HuH-7.5 (cell line): ENCODE measurements around the gene TMUB1.

ENCODE experiments used
- DNase-seq: peaks from one replicate; pipeline ENCODE4 v3.0.0; 2011; ENCODE audit warnings: low spot score

Gene TMUB1

GRCh38 chr7:151083071-151083823 is at the start of gene TMUB1:
TMUB1 (minus strand) TSS chr7:151083493; CDS start chr7:151082563, 930 bp downstream.
- peak; percentile 87 for DNase-seq

DNA sequence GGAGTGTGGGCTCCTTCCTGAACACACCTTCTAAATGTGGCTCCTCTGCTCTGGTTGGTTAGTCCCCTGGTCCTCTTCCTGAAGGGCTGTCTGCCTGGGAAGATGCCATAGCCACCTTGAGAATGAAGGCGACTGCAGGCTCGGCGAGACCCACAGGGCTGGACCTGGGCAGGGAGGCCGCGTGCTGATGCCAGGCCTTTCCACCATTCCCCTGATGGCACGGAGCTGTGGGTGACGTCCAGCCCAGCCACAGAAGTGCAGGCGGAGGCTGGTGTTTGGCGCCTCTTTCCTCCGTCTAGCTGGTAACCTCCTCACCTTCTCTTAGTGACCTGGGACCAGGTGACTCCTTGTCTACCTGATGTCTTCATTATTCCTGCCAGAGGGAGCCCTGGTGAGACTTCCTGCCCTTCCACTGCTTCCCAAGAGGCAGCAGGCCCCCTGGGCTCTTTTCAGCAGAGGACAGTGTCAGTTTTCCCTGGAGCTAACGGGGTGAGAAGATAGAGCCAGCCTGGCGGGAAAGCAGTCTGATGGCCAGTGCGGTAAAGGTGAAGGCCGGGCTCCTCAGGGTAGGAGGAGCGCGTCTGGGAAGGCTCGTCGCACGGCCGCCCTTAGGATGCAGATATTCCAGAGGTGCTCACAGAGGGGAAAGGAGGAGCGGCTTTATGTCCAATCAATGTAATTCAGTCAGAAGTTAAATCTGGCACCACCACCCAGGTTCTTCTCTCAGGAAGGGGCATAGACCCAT is 49.3 kb upstream of the TMUB1 start:
- no peak for DNase-seq

GRCh38 chr7:151131592-151132293 is 48.5 kb upstream of the TMUB1 start:
- no peak for DNase-seq

DNA sequence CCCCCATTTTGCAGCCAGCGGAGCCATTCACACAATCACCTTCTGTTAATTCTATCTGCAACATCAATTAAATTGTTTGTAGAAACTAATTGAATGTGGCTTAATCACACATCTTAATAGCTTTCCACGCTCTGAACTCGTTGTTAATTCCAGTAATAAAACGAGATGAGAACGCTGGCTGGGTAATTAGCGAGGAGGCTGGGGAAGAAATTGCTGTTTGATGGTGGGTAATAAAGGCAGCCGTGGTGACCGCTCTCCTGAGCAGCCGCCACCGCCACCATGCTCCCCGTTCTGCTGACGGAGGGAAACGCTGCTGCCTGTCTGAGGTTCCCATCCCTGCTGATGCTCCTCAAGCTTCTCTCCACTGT is 47.9 kb upstream of the TMUB1 start:
- no peak for DNase-seq

DNA sequence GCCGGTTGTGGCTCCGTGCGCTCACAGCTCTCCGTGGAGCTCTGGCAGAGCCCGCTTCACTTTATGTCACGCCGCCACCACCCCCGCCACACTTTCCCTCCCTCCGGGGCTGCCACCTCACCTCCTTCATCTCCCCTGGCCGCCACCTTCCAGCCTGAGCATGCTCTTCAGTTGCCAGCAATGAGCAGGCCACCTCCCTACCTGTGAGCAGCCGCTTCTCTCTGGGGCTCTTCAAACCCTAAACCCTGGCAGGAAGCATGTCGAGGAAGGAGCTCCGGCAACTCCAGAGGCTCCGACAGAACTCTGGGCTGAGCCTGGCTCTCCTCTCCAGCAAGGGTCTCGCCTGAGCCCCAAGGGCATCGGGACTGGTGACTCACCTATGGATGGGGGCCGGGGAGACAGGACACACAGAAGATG is 47.5 kb upstream of the TMUB1 start:
- DNase-seq, result no peak

- no peak for DNase-seq
Observed at GRCh38 chr7:151129960-151130591, 46.8 kb upstream of the TMUB1 start.

- DNase-seq, result peak; percentile 8
Observed at GRCh38 chr7:151129117-151129959, 46.0 kb upstream of the TMUB1 start.

DNA sequence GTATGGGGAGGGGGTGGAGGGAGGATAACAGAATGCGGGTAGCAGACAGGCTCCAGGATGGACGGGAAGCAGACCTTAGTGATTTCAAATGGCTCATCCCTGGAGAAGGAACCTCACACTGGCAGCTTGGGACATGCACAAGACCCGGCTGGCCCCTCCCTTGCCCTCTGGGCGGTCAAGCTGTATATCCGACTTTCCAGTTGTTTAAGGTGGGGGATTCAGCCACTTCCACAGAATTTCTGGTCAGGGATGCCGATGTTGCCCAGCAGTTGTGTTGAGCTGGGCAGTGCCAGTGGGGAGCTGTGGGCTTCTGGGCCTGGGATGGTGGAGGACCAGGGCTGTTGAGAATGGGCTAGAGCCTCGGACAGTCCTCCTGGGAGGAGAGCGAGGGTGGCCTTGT is 45.4 kb upstream of the TMUB1 start:
- no peak for DNase-seq

- no peak for DNase-seq
Observed at GRCh38 chr7:151128144-151128543, 44.9 kb upstream of the TMUB1 start.

DNA sequence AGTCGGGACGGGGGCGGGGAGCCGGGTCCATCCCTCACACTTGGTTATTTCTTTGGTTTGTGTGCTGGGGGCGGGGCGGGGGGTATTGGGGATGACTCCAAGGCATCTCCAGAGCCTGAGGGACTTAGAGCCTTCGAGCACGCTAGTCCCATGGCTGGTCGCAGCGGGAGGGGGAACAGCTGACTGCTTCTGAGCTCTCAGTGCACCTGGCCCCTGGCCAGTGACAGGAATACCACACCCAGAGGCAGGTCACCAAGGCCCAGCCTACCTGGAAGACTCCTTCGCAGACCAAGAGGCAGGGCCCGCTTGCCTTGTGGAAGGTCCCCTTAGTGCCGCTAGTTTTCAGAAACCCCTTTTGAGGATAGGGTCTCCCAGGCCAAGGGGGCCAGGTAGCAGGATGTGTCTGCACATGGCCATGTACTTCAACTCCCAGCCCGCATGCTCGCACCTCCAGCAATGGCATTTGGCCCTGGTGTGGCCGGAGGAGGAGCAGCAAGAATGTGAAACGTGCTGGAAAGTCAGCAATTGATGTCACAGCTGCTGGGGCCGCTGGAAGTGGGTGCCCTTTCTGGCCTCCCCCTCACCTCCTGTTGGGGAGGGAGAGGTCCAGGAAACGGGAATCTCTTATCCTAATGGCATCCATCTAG is 43.3 kb upstream of the TMUB1 start:
- DNase-seq, result no peak

GRCh38 chr7:151125846-151126481 is 42.7 kb upstream of the TMUB1 start:
- DNase-seq, result no peak

DNA sequence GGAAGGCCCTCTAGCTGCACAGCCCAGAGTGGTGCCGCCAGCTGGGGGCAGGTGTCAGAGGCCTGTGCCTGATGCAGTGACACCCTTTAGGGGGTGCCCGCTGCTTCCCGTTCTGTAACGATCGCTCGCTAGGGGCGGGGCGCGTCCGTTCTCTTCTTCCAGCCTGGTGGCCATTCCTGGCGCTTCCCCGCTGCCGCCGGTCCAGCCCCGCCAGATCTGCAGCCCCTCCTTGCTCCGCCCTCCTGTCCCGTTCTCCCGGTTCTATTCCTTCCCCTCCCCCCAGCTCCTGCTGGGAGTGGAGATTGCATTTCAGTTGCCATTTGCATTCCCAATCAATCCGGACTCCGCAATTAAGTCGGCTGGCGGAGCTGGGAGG is 42.2 kb upstream of the TMUB1 start:
- no peak for DNase-seq

DNA sequence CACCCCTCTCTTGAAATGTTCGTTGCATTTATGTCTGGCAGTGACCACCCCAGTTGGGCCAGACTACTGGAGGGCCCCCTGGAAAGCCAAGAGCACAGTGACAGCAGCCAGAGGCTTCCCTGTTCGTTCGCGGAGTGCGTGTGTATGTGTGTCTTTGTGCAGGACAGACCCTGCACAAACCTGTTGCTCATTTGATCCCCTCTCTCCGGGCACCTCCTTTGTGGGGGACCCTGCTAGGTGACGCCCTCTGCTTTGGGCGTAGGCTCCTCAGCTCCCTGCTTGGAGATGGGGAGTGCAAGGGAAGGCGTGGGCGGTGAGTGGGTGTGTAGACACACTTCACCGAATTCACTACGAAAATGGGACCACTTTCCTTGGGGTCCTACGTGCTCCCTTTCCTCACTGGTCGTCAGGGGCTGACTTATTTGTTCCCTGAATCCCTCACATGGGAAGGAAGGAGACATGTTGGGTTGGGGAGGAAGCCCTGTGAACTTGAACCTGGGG is 41.7 kb upstream of the TMUB1 start:
- DNase-seq, result no peak

- DNase-seq, result no peak
Observed at GRCh38 chr7:151124481-151124880, 41.2 kb upstream of the TMUB1 start.

GRCh38 chr7:151123822-151124464 is 40.6 kb upstream of the TMUB1 start:
- DNase-seq, result peak; percentile 99

DNA sequence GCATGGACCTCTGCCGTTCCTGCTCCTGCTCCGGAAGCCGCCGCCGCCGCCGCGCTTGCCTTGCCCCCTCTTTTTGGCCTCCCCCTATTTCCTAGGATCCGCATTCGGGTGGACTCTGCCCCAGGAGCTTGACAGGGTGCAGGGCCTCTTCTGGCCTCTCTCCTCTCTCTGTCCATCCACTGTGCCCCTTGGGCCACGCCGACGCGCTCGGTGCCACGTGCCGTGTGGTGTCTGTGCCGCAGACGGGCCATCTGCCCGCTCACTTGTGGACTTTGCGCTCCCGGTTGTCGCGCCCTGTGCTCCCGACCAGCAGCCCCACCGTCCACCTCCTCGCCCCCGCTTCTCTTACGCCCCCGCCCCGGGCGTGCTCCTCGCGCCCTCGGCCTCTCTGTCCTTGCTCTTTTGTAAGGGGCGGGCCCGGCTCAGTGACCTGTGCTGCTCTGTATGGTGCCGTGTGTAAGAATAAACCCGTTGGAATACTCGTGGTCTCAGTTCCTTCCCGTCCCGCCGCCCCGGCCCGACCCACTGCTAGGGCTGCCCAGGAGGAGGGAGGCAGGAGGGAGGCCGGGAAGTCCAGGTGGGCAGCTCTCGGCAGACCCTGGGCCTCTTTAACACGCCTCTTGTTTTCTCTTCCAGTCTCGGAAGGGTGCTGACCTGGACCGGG is 40.0 kb upstream of the TMUB1 start:
- DNase-seq, result no peak

DNA sequence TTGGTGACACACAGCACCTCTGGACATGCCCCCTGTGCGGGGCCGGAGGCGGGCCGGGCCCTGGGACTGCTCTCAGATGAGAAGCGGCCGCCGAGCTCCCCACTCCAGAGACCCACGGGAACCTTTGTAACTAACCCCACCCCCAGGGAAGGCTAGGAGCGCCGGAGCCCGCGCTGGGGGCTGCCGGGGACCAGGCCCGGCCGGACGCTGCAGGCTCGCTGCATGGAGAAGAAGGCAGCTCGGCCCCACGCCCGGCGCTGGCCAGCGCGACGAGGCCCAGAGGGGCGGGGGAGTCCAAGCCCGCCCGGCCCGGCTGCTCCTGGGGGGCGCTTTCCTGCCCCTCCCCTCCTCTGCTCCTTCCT is 39.5 kb upstream of the TMUB1 start:
- no peak for DNase-seq

- DNase-seq, result no peak
Observed at GRCh38 chr7:151122276-151122675, 39.0 kb upstream of the TMUB1 start.

DNA sequence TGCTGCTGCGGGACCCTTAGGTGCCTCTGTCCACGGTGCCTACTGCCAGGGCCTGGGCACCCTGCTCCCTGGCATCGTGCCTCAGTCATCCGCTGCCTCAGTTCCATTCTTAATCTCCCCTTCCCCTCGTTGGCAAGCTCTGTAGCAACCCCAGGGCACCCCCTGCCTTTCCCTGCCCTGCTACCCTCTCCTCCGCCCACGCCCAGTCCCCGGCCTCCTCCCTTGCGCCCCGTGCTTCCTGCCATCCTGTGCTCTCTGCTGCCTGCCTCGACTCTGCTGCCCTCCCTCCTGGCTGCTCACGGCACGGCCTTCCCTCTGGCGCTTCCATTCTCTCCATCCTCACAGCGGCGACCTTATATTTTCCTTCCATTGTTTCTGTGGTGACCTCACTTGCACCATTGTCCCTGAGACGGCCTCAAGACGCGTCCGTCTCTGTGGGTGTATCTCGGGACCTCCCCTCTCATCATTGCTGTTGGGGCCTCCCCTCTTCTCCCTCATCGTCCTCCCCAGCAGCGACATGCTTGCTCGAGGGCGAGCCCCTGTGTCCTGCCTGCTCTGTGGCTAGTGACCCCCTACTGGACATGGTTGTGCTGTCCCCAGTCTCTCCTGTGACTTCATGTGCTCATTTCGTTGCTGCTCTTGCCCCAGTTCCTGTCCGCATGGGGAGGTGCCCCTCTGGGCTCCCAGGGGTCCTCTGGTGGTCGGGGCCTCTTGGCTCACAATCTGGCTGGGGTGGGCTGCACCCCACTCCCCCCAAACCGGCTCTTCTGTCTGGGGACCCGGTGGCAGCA is 38.3 kb upstream of the TMUB1 start:
- DNase-seq, result no peak
